Measurements from ENCODE around the gene ABTB2. TPM values are rescaled to one million over a fixed set of nuclear protein-coding genes. Genes with fewer than 3 reads are reported as not detected.
A peak's percentile ranks its signal among the peaks of the same experiment; 100 is the strongest.
"Not testable (repeated sequence)": the region's sequence is repeated elsewhere in the genome, so short reads cannot be mapped to it uniquely, and the experiment has no call there.

ABTB2 gene
- polyA plus RNA-seq, 1 donor, result 8.7 TPM

DNA sequence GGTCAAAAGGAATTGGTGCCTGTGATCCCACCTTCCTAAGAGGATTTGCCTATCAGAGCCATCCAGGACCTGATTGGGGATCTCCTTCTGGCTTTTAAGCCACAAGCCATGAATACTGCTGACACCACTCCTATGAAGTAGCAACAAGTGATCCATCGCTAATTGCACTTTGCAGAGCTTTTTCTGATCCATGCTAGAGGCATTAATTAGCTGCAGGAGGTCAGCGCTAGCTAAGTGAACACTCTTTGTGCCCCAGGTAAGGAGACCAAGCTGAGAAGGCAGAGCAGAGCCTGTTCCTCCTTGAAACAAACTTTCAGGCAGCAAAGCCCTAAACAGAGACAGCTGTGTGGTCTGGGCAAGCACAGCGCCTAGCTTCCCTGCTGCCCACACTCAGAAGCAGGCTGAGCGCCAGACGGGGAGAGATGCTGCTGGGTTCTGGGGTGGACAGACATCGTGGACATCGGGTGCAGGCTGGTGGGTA, 122.2 kb downstream of the ABTB2 start:
- no peak for DNase-seq

DNA sequence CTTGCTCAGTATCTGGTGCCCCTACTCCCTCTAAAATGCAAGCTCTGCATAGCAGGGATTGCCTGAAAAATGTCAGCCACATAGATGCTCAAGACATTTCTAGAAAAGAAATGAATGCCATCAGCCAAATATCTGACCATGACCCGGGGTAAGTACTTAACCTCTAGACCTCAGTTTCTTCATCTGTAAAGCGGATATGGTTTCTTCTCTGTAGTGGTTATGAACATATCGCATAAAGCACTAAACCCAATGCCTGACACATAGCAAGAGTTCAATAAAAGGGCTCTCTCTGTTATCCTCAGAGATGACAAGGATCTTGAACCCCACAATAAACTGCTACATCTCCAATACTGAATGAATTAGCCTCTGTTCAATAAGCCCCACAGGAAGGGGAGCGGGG, 122.6 kb downstream of the ABTB2 start:
- DNase-seq, result no peak

GRCh38 chr11:34234086-34234740, 123.6 kb downstream of the ABTB2 start:
- DNase-seq, result no peak

DNA sequence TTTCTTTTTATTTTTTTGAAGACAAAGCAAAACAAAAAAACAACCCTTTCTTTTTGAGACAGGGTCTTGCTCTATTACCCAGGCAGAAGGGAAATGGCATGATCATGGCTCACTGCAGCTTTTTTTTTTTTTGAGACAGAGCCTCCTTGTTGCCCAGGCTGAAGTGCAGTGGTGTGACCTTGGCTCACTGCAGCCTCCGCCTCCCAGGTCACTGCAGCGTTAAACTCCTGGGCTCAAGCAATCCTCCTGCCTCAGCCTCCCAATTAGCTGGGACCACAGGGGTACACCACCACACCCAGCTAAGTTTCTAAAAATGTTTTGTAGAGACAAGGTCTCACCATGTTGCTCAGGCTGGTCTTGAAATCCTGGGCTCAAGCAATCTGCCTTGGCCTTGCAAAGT, 124.6 kb downstream of the ABTB2 start:
- DNase-seq, result no peak

GRCh38 chr11:34232807-34233206, 125.0 kb downstream of the ABTB2 start:
- DNase-seq, result no peak

- DNase-seq, result no peak
Measured at GRCh38 chr11:34226210-34226609, 131.6 kb downstream of the ABTB2 start.

- no peak for DNase-seq
Measured at GRCh38 chr11:34225091-34225490, 132.7 kb downstream of the ABTB2 start.

DNA sequence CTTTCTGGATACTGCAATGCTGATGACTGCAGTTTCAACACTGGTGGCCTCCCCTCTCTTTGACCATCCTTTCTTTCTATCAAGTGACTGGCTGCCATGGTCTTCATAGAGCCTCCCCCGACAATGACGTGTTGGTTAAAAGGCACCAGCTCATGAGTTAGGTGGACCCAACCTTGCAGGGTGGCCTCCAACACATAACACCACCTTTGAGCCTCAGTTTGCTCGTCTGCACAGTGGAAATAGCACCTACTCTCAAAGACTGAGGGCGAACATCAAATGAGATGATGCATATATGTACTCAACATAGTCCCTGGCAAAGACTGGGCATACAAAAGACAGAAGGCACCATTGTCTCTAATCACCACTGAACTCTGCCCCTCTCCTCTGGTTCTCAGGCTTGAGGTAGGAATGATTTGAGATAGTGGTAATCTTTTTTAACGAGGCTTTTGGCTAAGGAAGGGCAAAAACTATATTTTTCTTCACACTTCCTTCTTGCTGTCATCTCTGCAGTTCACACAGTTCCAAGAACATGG, 133.3 kb downstream of the ABTB2 start:
- no peak for DNase-seq

DNA sequence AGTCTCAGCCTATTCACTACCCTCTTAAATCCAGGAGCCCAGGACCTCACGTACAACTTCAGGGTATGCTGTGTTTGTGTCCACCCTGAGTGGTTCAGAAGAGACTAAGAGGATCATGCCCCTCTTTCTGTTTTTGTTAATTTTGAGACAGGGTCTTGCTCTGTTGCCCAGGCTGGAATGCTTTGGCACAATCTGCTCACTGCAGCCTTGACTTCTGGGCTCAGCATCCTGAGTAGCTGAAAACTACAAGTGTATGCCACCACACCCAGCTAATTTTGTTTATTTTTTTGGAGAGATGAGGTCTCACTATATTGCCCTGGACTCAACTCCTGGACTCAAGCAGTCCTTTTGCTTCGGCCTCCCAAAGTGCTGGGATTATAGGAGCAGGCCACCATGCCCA, 133.9 kb downstream of the ABTB2 start:
- no peak for DNase-seq

- peak; percentile 60 for DNase-seq
Measured at GRCh38 chr11:34223021-34223813, 134.6 kb downstream of the ABTB2 start.

DNA sequence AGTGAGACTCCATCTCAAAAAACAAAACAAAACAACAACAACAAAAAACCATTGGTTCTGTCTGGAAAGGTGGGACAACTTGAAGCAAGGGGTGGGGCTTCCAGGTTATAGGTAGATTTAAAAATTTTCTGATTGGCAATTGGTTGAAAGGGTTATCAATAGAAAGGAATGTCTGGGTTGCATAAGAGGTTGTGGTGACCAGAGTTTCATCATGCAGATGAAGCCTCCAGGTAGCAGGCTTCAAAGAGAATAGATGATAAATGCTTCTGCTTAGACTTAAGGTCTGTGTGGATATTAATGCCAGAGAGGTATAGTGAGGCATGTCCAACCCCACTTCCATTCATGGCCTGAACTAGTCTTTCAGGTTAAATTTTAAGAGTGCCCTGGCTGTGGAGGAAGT, 135.8 kb downstream of the ABTB2 start:
- no peak for DNase-seq

- no peak for DNase-seq
Measured at GRCh38 chr11:34219941-34220370, 137.9 kb downstream of the ABTB2 start.

DNA sequence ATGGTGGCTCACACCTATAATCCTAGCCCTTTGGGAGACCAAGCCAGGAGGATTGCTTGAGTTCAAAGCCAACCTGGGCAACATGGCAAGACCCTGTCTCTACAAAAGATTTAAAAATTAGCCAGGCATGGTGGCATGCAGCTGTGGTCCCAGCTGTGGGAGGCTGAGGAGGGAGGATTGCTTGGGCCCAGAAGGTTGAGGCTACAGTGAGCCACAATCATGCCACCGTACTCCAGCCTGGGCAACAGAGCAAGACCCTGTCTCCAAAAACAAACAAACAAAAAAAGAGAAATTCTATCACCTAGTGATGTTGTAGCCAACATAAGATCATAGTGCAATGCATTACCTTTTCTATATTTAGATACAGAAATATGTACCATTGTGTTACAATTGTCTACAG, 138.5 kb downstream of the ABTB2 start:
- DNase-seq, result no peak

DNA sequence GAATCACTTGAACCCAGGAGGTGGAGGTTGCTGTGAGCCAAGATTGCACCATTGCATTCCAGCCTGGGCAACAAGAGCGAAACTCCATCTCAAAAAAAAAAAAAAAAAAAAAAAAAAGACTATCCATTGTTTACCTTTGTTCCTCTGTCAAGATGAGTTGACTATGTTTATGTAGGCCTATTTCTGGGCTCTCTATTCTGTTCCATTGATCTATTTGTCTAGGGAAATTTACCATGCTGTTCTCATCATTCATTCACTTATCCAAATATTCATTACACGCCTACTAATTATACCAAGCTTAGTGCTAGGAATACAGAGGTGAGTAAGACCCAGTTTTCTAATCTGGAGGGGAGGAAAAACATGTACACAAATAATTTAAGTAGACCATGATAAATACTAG, 139.1 kb downstream of the ABTB2 start:
- DNase-seq, result not testable (repeated sequence)

DNA sequence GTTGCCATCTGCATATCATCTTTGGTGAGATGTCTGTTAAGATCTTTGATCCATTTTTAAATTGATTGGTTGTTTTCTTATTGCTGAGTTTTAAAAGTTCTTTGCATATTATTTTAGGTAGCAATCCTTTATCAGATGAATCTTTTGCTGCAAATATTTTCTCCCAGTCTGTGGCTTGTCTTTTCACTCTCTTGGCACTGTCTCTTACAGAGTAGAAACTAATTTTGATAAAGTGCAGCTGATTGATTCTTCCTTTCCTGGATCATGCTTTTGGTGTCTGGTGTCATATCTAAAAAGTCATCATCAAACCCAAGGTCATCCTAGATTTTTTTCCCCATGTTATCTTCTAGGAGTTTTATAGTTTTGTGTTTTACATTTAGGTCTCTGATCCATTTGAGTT, 139.7 kb downstream of the ABTB2 start:
- DNase-seq, result no peak

DNA sequence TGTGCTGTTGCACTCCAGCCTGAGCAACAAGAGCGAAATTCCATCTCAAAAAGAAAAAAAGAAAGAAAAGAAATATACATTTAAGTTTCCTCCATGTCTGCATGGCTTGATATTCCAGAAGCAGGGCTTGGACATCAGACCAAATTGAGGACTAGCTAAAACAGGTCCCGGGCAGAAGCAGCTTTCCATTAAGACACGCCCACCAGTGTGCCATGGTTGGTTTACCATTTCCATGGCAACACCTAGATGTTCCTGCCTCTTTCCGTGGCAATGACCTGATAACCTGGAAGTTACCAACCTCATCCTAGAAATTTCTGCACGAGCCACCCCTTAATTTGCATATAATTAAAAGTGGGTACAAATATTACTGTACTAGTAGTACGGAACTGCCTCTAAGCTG, 141.1 kb downstream of the ABTB2 start:
- no peak for DNase-seq

DNA sequence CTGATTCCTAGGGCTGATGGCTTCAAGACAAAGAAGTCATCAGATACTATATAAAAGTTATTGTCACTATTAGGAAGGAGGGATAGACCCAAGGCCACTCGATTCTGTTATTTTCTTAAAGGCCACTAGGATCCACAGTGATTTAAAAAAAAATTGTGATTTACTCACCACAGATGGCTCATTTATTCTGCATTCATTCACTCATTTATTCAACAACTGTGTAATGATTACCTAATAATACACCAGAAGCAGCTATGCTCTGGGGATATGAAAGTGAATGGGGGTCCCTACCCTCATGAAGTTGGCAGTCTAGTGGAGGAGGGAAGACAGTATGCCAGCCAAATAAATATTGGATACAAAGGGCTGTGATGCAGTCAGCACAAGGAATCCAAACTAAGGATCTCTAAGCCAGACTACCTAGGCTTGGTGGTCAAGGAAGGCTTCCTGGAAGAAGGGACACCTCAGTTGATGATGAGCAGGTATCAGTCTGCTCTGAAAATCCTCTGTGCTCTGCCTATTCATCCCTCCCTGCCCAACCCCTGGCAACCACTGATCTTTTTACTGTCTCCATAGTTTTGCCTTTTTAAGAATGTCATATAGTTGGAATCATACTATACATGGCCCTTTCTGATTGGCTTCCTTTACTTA, 141.9 kb downstream of the ABTB2 start:
- DNase-seq, result no peak

DNA sequence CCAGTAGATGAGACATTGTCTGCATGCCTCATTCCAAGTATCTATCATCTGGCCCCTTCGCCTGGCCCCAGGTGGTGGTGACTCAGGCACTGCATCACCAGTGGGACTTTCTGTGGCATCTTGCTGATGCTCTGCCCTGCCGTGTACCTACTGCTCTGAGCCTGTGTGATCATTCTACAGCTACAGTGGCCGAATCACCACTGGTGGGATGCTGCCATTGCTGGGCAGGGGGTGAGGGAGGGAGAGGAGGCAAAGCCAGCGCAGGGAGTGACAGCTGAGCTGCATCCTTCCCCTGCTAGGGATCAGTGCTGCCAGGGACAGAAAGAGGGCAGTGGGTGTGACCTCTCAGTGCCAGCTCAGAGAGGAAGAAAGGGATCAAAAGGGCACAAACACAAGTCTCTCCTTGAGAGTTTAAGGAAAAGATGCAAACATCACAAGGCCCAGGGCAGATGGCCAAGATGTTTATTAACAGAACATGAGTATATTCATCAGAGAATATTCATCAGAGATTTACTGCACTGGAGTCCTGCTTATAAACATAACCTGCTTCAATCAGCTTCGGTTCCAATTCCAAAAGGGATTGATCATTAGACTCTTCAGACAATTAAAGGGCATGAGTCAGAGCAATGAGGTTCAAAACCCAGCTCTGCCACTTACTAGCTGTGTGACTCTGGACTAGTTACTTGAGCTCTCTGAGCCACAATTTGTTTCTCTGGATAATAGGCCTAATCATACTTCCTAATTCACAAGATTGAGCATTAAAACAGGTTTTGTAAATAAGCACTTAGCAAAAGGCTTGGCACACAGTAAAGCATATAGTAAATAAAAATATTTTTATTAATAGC, 142.6 kb downstream of the ABTB2 start:
- no peak for DNase-seq

DNA sequence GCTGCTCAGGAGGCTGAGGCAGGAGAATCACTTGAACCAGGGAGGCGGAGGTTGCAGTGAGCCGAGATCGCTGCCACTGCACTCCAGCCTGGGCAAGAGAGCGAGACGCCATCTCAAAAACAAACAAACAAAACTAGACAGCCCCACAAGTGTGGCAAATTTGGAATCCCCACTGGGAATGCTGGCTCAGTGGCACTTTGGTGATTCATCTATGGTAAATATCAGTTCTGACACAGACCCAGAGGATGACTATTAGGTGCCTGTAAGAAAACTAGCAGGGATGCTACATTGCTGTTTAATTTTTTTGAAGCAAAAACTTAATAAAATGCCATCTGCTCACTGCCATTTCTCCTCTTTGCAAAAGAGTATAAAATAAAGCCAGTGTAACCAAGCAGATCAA, 144.4 kb downstream of the ABTB2 start:
- DNase-seq, result no peak

GRCh38 chr11:34212566-34212965, 145.2 kb downstream of the ABTB2 start:
- no peak for DNase-seq

GRCh38 chr11:34209809-34210208, 148.0 kb downstream of the ABTB2 start:
- DNase-seq, result no peak

Data from hindlimb muscle (tissue), 1 donor.